GM23338 (cell line): ENCODE results near the gene LENEP. TPM values are rescaled to one million over a fixed set of nuclear protein-coding genes. Genes with fewer than 3 reads are reported as not detected.

Experiments used
- ATAC-seq: fragments of 200-7000 bp; cut with Tn5 transposase; 3 replicates; pipeline ENCODE4 v1.9.1; 2020
- DNase-seq: peaks from one replicate; pipeline ENCODE4 v3.0.0-alpha.2; 2015; ENCODE audit warnings: low spot score
- H2AFZ ChIP-seq: fragments of 200-600 bp; sonication (generic); 2 replicates; pipeline ENCODE4 v1.8.0; 2016; ENCODE audit warnings: antibody characterized with exemption, mild to moderate bottlenecking, moderate library complexity
- H3F3A ChIP-seq: fragments of 200-600 bp; sonication (generic); replicated peaks from 2 replicates; pipeline ENCODE4 v1.8.0; 2017; ENCODE audit warnings: antibody characterized with exemption, mixed run types, low read depth
- H3K27ac ChIP-seq: fragments of 200-600 bp; sonication (generic); 2 replicates; pipeline ENCODE4 v1.6.1; 2016; ENCODE audit warnings: low read depth
- H3K27me3 ChIP-seq: fragments of 200-600 bp; sonication (generic); 2 replicates; pipeline ENCODE4 v1.8.0; 2016; ENCODE audit warnings: mild to moderate bottlenecking, mixed run types, moderate library complexity; ENCODE audit not compliant: insufficient read depth
- H3K36me3 ChIP-seq: fragments of 200-600 bp; sonication (generic); 2 replicates; pipeline ENCODE4 v1.8.0; 2016; ENCODE audit warnings: mild to moderate bottlenecking; ENCODE audit not compliant: insufficient read depth
- H3K4me1 ChIP-seq: fragments of 200-600 bp; sonication (generic); 2 replicates; pipeline ENCODE4 v1.8.0; 2016; ENCODE audit warnings: mild to moderate bottlenecking, moderate library complexity; ENCODE audit not compliant: insufficient read depth
- H3K4me2 ChIP-seq: fragments of 200-600 bp; sonication (generic); 2 replicates; pipeline ENCODE4 v1.7.1; 2017; ENCODE audit warnings: mixed run types
- H3K4me3 ChIP-seq: fragments of 200-600 bp; sonication (generic); 2 replicates; pipeline ENCODE4 v1.6.1; 2016; ENCODE audit warnings: mixed run types
- H3K79me2 ChIP-seq: fragments of 200-600 bp; sonication (generic); replicated peaks from 2 replicates; pipeline ENCODE4 v1.8.0; 2017; ENCODE audit warnings: mild to moderate bottlenecking; ENCODE audit not compliant: insufficient read depth
- H3K9me2 ChIP-seq: fragments of 200-600 bp; sonication (generic); 2 replicates; pipeline ENCODE4 v1.8.0; 2017; ENCODE audit not compliant: insufficient read depth
- H4K20me1 ChIP-seq: fragments of 200-600 bp; sonication (generic); replicated peaks from 2 replicates; pipeline ENCODE4 v1.8.0; 2017; ENCODE audit warnings: mild to moderate bottlenecking; ENCODE audit not compliant: insufficient read depth
- H3K27ac Mint-ChIP-seq: 2 replicates; pipeline ENCODE4 v1.8.0; 2020; ENCODE audit warnings: inconsistent platforms, mild to moderate bottlenecking, moderate library complexity, mixed read lengths
- H3K27me3 Mint-ChIP-seq: 3 replicates; pipeline ENCODE4 v1.8.0; 2022; ENCODE audit warnings: low read depth, mild to moderate bottlenecking, moderate library complexity, mixed read lengths, inconsistent platforms; ENCODE audit not compliant: insufficient read depth, poor library complexity
- H3K36me3 Mint-ChIP-seq: 3 replicates; pipeline ENCODE4 v1.8.0; 2021; ENCODE audit warnings: low read depth, mild to moderate bottlenecking, inconsistent platforms, moderate library complexity, mixed read lengths
- H3K4me1 Mint-ChIP-seq: 3 replicates; pipeline ENCODE4 v1.8.0; 2020; ENCODE audit warnings: mild to moderate bottlenecking, inconsistent platforms, mixed read lengths
- H3K4me3 Mint-ChIP-seq: 3 replicates; pipeline ENCODE4 v1.8.0; 2021; ENCODE audit warnings: moderate library complexity, mild to moderate bottlenecking, inconsistent platforms, mixed read lengths
- H3K9me3 Mint-ChIP-seq: 3 replicates; pipeline ENCODE4 v1.8.0; 2020; ENCODE audit warnings: moderate library complexity, mild to moderate bottlenecking, inconsistent platforms, mixed read lengths
- CREB1 ChIP-seq: fragments of 250-450 bp; sonication (Bioruptor Pico); IDR thresholded peaks from 2 replicates; pipeline ENCODE4 v1.5.0; 2020; ENCODE audit warnings: low read depth, mild to moderate bottlenecking, moderate library complexity
- EZH2 ChIP-seq: fragments of 200-600 bp; sonication (generic); IDR thresholded peaks from one replicate; pipeline ENCODE4 v1.8.0; 2017; ENCODE audit warnings: antibody characterized with exemption, mild to moderate bottlenecking, low read depth; ENCODE audit not compliant: unreplicated experiment
- EZH2phosphoT487 ChIP-seq: fragments of 200-600 bp; sonication (generic); IDR thresholded peaks from one replicate; pipeline ENCODE4 v1.8.1; 2018; ENCODE audit warnings: antibody characterized with exemption; ENCODE audit not compliant: unreplicated experiment
- JUNB ChIP-seq: IDR thresholded peaks from one replicate; pipeline ENCODE4 v1.6.1; 2016; ENCODE audit warnings: antibody characterized with exemption; ENCODE audit not compliant: unreplicated experiment
- NANOG ChIP-seq: IDR thresholded peaks from 2 replicates; pipeline ENCODE4 v1.6.1; 2016; ENCODE audit warnings: antibody characterized with exemption, borderline replicate concordance
- POLR2AphosphoS5 ChIP-seq: IDR thresholded peaks from 2 replicates; pipeline ENCODE4 v1.6.1; 2016; ENCODE audit warnings: antibody characterized with exemption, low read depth
- REST ChIP-seq: IDR thresholded peaks from one replicate; pipeline ENCODE4 v1.6.1; 2018; ENCODE audit warnings: antibody characterized with exemption; ENCODE audit not compliant: unreplicated experiment
- STAT1 ChIP-seq: IDR thresholded peaks from one replicate; pipeline ENCODE4 v1.6.1; 2016; ENCODE audit warnings: antibody characterized with exemption; ENCODE audit not compliant: unreplicated experiment
- ZNF114 ChIP-seq: fragments of 250-450 bp; sonication (Bioruptor Pico); IDR thresholded peaks from 2 replicates; pipeline ENCODE4 v1.5.0; 2020; ENCODE audit warnings: mild to moderate bottlenecking, moderate library complexity
- ZNF331 ChIP-seq: fragments of 250-450 bp; sonication (Bioruptor Pico); IDR thresholded peaks from 2 replicates; pipeline ENCODE4 v1.5.0; 2020; ENCODE audit warnings: low read depth, mild to moderate bottlenecking, moderate library complexity
- ZNF462 ChIP-seq: fragments of 250-450 bp; sonication (Bioruptor Pico); IDR thresholded peaks from 2 replicates; pipeline ENCODE4 v1.5.0; 2020; ENCODE audit warnings: mild to moderate bottlenecking, moderate library complexity
- polyA plus RNA-seq: library from polyadenylated mRNA; unstranded; fragments of >200 nt; fragmentation: Nextera tagmentation; extraction: Ambion mirVana; gene quantifications from 2 replicates; pipeline ENCODE4 v1.2.1, GENCODE V29; 2016
- total RNA-seq: library from RNA; depleted of rRNA; stranded (reverse); fragments of >200 nt; shearing (Covaris generic); gene quantifications from 2 replicates; pipeline ENCODE4 v1.2.3, GENCODE V29; 2014
- TF ChIP-seq, protein P1 (sequence below): IDR thresholded peaks from 2 replicates; pipeline ENCODE4 v1.6.1; 2016; ENCODE audit warnings: antibody characterized with exemption
- TF ChIP-seq, protein P2 (sequence below), 2 experiments: fragments of 200-600 bp in 1 of 2; sonication (generic) in 1 of 2; conservative IDR thresholded peaks; 2 replicates each; pipeline versions ENCODE4 v1.5.1 to v1.6.1; 2016 to 2017; ENCODE audit warnings: antibody characterized with exemption in 2 of 2, low read depth in 2 of 2, mild to moderate bottlenecking in 2 of 2, moderate library complexity in 1 of 2

The LENEP gene
- total and polyA plus RNA-seq, 2 experiments from 2014 or later = 1.6 TPM; not detected in 1

- Histone ChIP-seq H3K27me3 (no peaks in the 10 kb centered on the region), H4K20me1 (peaks cover 10% of the 10 kb centered on the region), H3F3A (0 out of 2 replicates have a peak, but pooled peaks cover 3% of the 10 kb centered on the region), H3K4me2 (no peak overlapping the region), H3K79me2 (peaks cover 9% of the 10 kb centered on the region), H3K4me1 (peaks cover 50% of the 10 kb centered on the region), H3K27ac (no peak overlapping the region), H3K36me3 (no peaks in the 10 kb centered on the region), H3K4me3 (no peak overlapping the region), H3K9me2 (no peaks in the 10 kb centered on the region), H2AFZ (no peak overlapping the region)
- Mint-ChIP-seq H3K27ac (no peak overlapping the region), H3K4me3 (no peak overlapping the region), H3K36me3 (peaks cover 30% of the 10 kb centered on the region), H3K4me1 (peaks cover 57% of the 10 kb centered on the region), H3K9me3 (no peaks in the 10 kb centered on the region), H3K27me3 (peaks cover 28% of the 10 kb centered on the region)
- no peak for DNase-seq
- no peak for TF ChIP-seq EZH2phosphoT487
- no peak for TF ChIP-seq REST
- TF ChIP-seq POLR2AphosphoS5 = no peak
- no peak for TF ChIP-seq NANOG
- TF ChIP-seq CREB1 = no peak
- no peak for TF ChIP-seq ZNF331
- TF ChIP-seq ZNF114 = no peak
- TF ChIP-seq, protein P1, sequence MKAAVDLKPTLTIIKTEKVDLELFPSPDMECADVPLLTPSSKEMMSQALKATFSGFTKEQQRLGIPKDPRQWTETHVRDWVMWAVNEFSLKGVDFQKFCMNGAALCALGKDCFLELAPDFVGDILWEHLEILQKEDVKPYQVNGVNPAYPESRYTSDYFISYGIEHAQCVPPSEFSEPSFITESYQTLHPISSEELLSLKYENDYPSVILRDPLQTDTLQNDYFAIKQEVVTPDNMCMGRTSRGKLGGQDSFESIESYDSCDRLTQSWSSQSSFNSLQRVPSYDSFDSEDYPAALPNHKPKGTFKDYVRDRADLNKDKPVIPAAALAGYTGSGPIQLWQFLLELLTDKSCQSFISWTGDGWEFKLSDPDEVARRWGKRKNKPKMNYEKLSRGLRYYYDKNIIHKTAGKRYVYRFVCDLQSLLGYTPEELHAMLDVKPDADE = no peak
- TF ChIP-seq, protein P2, sequence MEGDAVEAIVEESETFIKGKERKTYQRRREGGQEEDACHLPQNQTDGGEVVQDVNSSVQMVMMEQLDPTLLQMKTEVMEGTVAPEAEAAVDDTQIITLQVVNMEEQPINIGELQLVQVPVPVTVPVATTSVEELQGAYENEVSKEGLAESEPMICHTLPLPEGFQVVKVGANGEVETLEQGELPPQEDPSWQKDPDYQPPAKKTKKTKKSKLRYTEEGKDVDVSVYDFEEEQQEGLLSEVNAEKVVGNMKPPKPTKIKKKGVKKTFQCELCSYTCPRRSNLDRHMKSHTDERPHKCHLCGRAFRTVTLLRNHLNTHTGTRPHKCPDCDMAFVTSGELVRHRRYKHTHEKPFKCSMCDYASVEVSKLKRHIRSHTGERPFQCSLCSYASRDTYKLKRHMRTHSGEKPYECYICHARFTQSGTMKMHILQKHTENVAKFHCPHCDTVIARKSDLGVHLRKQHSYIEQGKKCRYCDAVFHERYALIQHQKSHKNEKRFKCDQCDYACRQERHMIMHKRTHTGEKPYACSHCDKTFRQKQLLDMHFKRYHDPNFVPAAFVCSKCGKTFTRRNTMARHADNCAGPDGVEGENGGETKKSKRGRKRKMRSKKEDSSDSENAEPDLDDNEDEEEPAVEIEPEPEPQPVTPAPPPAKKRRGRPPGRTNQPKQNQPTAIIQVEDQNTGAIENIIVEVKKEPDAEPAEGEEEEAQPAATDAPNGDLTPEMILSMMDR (conservative IDR thresholded peaks at IDR 0.05; ENCODE audit: low read depth in 2 of 2) = no peak
- no peak for TF ChIP-seq STAT1
- TF ChIP-seq JUNB = no peak
- no peak for TF ChIP-seq EZH2
- TF ChIP-seq ZNF462 = no peak
- ATAC-seq = no peak
Observed at GRCh38 chr1:155013632-155014031, 20.2 kb downstream of the LENEP start.
